HG03575 (cell line): ENCODE results near the gene OXSR1.

Experiments used
- ATAC-seq: cut with Tn5 transposase; IDR thresholded peaks from one replicate; pipeline ENCODE4 v1.9.1; 2021; ENCODE audit not compliant: unreplicated experiment, insufficient number of reproducible peaks, low FRiP score; ENCODE audit errors: extremely low read depth

OXSR1 gene

DNA sequence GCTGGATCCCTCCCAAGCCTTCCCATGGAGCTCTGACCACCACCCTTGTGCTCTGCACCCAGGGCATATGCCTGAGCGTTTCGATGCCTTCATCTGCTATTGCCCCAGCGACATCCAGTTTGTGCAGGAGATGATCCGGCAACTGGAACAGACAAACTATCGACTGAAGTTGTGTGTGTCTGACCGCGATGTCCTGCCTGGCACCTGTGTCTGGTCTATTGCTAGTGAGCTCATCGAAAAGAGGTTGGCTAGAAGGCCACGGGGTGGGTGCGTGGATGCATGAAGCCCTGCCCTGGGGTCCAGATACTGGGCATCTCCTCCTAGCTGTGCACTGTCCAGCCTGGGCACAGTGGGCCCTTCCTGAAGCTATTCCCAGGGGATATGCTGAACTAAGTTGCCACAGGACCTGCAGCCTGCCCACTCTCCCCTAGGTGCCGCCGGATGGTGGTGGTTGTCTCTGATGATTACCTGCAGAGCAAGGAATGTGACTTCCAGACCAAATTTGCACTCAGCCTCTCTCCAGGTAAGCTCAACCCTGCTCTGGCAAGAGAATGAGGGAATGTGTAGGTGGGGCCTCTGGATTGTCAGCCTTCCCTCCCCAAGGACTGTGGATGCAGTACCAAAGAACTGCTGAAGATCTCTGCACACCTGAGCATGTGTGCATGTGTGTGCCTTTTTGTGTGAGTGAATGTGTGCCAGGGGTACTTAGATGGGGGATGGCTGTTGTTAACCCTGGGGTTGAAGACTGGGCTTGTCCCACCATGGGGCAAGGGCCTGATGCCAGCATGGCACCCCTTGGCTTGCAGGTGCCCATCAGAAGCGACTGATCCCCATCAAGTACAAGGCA, 24.8 kb upstream of the OXSR1 start:
- ATAC-seq, result no peak

DNA sequence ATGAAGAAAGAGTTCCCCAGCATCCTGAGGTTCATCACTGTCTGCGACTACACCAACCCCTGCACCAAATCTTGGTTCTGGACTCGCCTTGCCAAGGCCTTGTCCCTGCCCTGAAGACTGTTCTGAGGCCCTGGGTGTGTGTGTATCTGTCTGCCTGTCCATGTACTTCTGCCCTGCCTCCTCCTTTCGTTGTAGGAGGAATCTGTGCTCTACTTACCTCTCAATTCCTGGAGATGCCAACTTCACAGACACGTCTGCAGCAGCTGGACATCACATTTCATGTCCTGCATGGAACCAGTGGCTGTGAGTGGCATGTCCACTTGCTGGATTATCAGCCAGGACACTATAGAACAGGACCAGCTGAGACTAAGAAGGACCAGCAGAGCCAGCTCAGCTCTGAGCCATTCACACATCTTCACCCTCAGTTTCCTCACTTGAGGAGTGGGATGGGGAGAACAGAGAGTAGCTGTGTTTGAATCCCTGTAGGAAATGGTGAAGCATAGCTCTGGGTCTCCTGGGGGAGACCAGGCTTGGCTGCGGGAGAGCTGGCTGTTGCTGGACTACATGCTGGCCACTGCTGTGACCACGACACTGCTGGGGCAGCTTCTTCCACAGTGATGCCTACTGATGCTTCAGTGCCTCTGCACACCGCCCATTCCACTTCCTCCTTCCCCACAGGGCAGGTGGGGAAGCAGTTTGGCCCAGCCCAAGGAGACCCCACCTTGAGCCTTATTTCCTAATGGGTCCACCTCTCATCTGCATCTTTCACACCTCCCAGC, 24.0 kb upstream of the OXSR1 start:
- ATAC-seq, result no peak

DNA sequence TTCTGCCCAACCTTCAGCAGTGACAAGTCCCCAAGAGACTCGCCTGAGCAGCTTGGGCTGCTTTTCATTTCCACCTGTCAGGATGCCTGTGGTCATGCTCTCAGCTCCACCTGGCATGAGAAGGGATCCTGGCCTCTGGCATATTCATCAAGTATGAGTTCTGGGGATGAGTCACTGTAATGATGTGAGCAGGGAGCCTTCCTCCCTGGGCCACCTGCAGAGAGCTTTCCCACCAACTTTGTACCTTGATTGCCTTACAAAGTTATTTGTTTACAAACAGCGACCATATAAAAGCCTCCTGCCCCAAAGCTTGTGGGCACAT, 23.4 kb upstream of the OXSR1 start:
- ATAC-seq, result no peak

DNA sequence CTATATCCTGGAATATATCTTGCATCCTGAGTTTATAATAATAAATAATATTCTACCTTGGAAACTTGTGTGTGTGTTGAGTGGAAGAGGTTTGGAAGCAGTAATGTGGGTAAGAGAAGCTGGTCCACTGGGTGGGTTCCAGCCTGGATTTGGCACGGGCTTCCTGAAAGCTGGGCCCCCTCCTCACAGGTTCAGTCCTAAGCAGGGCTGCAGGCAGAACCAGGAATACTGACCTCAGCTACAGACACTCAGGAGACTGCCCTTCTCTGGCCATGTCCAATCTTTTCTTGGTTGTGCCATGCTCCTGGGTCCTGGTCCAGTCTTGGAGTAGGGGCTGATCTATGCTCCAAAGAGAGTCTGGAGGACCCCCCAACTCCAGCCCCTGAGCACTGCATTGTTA, 22.4 kb upstream of the OXSR1 start:
- ATAC-seq, result no peak

DNA sequence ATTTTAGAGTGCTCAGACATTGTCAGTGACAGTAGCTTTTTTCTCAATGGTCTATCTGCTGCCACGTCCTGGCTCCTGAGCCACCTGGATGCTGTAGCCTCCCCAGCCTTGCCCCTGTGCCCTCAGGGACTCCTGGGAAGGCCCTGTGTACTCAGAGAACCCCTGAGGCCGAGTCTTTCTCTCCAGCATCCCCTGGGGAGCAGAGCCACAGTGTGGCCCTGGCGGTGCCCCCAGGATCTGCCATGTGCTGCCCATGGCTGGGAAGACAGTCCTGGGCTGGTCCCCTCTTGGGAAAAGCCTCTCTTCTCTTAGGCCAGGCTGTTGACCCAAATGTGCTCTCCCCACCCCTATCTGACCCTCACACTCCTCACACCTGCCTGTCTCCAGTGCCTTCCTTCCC, 21.8 kb upstream of the OXSR1 start:
- no peak for ATAC-seq

DNA sequence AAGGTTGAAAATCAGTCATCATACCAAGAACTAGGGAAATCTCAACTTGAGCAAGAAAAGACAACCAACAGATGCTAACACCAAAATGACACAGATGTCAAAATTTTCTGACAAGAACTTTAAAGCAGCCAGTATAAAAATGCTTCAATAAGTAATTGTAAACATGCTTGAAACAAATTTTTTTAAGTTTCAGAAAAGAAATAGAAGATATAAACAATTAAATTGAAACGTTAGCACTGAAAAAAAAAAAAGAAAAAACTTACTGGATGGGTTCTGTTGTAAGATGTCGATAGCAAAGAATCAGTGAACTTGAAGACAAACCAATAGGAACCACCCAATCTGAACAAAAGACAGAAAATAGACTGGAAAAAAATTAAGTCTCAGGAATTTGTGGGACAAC, 18.8 kb upstream of the OXSR1 start:
- ATAC-seq, result no peak

DNA sequence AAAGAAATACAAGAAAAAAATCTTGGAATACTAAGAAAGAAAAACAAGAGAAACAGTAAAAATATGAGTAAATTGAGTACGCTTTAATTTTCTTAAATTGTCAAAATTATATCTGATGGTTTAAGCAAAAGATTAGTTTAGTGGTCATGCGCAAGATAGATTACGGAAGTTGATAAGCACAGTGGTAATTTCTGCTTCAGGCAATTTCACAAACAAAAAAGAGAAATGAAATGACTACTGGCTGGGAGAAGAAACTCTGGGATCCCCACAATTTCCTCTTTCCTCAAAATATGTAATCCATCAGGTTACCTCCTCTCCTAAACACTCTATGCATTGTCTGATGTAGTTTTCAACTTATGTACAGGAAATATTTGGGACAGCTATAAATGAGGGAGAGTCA, 17.9 kb upstream of the OXSR1 start:
- ATAC-seq, result no peak

DNA sequence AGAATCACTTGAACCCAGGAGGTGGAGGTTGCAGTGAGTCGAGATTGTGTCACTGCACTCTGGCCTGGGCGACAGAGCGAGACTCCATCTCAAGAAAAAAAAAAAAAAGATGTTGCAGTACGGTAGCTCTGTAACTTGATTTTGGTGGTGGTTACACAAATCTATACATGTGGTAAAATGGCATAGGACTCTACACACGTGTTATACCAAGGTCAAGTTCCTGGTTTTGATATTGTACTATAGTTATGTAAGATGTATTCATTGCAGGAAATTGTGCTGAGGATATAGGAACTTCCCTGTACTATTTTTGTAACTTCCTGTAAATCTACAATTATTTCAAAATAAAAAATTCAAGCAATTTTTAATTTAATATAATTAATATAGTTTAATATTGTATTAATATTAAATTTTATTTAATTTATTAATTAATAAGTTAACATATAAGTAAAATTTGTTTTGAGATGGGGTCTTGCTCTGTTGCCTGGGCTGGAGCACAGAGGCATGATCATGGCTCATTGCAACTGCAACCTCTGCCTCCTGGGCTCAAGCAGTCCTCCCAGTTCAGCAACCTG, 16.9 kb upstream of the OXSR1 start:
- ATAC-seq, result no peak

DNA sequence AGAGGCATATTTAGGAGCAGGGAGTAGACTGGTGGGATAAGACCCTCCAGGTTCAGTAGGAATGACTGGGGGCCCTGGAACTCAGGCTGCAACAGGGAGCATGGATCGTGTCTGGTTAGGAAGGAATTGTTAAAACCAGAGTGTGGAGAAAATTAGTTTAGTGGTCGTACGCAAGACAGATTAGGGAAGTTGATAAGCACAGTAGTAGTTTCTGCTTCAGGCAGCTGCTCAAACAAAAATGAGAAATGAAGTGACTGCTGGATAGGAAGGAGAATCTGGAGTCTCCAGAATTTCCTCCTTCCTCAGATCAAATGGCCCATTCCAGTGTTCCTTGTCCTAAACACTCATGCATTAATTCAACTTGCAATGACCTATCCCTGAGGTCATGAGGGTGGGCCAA, 15.6 kb upstream of the OXSR1 start:
- no peak for ATAC-seq

DNA sequence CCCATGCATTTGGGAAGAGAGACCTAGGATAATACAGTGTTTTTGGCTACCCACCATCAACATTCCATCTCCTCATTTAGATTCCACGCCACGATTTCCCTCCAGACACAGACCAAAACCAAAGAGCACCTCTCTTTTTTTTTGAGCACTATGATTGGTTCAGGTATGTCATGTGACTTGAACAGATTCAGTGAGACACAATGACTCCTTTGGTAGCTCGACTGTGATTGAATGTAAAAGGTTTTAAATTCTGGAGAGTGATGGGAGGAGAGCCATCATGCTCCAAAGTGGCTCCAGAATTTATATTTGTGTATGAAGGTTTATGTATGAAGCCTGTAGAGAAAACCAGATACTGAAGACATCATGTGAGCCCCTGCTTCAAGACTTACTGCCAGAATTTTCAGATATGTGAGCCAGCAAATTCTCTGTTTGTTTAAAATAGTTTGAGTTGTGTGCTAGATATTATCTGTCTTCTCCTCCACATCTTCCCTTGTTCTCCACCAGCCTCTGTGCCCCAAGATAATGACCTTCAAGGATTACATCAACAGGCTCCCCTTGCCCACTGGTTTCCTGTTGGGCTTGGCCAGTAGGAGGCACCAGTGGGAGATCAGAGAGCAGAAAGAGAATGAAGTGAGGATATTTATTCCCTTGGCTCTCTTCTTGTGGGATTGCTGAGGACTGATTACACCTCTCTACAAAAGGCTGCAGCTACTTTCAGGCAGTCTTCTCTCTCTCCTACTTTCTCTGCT, 14.4 kb upstream of the OXSR1 start:
- no peak for ATAC-seq

DNA sequence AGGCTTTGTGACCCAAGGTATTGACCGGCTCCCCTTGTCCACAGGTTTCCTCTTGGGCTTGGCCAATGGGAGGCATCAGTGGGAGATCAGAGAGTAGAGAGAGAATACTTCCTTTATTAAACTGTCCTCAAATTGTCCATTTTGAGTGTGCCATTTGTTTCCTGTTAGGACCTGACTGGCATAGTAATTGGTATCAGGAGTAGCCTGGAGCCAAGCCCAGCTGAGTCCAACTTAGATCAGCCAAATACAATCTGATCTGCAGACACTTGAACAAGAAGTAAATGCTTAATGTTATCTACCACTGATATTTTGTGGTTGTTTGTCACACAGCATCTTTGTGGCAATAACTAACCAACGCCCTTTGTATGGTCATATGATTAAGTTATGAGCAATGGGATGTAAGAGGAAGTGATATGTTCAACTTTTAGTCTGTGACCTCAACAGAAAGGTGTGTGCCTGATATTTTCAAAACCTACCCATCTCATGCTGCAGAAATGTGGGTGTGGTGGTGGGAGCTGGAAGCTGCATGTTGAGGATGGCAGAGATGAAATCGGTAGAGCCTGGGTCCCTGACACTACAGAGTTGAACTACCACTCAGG, 13.6 kb upstream of the OXSR1 start:
- ATAC-seq, result no peak

DNA sequence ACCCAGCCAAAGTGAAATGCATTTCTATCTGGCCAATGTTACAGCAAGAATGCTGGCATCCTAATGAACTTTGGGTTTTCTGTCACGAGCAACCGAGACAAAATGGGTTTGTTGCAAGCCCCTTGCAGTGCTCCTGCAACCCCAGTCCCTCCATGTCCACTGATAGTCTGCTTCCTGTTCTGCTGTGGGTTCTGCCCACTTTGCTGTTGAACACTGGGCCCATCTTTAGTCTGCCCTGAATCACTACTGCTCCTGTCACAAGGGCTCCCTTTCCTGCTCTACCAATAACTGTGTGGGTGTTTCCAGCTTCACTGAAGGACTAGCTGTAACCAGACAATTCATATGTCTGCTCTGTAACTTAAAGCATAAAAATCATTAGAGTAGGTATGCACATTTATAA, 12.7 kb upstream of the OXSR1 start:
- ATAC-seq, result no peak

DNA sequence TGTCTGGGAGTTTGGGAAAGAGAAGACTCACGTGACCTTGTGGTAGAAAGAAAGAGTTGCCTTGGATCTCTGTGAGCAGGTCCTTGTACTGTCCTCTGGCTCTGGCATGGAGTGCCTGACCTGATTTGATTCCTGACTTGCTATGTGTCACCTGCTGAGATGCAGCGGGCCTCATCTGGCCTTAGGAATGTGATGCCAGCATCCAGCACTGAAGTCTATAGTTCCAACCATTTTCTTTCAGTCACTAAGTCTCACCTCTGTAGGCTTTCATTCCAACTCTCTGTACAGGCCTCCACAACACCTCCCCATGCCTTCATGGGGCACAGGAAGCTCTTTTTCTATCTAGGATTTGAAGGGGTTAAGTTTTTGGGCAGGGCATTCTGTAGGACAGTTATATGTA, 12.1 kb upstream of the OXSR1 start:
- no peak for ATAC-seq

DNA sequence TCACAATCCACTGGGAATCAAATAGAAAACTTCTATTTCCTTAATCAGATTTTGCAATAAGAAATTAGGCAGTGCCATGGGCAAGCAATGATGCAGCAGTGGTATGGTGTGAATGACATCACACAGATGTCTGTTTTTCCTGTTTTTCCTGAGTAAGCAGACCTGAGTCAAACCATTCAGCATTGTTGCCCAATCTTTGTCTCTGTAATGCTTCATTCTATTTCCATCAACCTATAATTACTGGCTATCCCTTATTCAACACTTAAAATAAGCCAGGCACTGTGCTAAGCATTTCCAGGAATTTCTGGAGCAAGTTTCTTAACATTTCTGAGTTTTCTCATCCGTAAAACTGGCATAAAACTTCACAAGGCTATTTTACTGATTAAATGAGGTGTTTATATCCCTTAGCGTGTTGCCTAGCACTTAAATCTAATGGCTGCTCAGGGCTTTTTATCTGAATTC, 11.3 kb upstream of the OXSR1 start:
- ATAC-seq, result no peak

DNA sequence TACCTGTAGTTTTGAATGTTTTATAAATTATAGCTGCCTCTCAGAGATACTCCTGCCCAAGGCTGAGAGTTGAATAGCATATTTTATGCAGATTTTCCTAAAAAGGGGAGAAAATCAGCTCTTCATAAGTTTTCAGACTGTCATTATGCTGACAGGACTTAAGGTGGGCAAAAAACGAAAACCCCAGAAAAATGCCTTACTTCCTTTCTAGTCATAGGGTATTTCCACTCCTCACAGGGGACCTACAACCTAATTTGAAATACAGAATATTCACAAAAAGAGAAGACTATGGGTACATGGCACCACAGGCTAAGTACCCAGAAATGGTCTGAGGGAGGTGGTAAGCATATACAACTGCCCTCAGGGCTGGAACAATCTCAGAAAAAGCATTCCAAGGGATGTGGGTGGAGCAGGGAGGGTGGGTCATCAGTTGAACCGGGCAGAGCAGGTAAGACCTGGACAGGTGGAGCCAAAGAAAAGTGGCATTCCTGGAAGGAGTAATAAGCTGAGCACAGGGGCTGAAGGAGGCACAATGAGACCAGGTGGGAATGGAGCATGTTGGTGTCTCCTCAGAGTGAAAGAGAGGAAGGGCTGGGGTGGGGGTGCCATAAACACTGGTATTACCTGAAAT, 10.6 kb upstream of the OXSR1 start:
- no peak for ATAC-seq

DNA sequence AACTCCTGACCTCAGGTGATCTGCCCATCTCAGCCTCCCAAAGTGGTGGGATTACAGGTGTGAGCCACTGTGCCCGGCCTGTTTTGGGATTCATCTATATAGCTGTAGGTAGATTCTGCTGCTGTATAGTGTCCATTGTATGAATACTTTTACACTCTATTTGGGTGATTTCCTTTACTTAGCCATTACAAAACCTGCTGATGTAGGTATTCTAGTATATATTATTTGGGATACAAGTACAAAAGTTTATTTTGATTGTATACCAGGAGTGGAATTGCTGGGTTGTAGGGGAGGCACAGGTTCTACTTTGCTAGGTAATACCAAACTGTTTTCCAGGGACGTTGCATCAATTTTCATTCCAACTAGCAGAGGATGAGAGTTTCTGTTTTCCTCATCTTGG, 9.5 kb upstream of the OXSR1 start:
- ATAC-seq, result no peak

DNA sequence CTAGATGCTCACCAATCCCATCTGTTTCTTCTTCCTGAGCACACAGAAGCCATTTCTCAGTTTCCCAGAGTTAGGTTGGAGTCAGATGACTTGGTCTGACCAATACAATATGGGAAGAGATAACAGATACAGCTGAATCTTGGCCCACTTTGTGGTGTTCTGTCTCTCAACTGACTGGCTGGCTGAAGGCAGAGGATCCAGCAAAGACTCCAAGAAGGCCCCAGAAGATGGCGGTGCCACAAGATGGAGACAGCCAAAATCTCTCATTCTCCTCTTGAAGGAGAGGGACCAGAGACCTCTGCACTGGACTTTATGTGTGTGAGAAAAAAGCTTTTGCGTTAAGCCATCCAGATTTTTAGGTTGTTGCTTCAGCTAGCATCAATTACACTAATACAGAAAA, 8.2 kb upstream of the OXSR1 start:
- ATAC-seq, result no peak

DNA sequence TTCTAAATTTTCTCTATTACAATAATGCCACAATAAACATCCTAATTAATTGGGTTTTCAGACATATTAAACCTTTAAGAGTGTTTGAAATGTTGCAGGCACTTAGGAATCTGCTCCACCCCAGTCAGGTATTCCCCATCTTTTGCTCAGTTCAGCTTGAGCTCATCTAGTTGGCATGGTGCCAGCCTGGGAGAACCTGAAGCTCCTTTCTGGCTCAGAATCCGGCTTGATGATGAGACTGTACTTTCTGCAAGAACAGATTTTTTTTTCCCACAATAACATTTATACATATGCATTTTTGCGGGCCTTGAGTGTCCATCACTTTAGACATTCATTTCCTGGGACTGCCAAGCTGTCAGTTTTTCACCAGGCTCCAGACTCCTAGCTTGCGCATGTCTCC, 7.7 kb upstream of the OXSR1 start:
- ATAC-seq, result no peak

DNA sequence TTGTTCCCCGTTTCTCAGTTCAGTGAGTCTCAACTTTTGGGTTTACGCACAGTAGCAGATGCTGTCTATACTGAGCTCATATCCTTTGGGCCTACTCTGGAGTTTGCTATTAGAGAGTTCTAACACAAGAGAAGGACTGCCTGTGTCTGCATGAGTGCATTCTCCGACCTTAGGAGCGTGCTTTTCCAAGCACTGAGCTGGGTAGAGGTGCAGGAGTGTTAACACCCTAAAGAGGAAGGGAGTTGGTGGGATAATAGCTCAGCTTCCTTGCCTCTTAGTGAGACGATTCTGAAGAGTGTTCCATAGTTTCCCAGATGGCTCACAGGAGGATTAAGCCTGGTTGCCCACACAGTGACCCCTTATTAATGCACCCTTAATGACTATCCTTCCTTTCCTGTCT, 6.9 kb upstream of the OXSR1 start:
- no peak for ATAC-seq
